GM23338 (cell line): ENCODE data around the gene CHKB. TPM values are rescaled to one million over a fixed set of nuclear protein-coding genes. Genes with fewer than 3 reads are reported as not detected.

Source experiments
- ATAC-seq: fragments of 200-7000 bp; cut with Tn5 transposase; 3 replicates; pipeline ENCODE4 v1.9.1; 2020
- DNase-seq: peaks from one replicate; pipeline ENCODE4 v3.0.0-alpha.2; 2015; ENCODE audit warnings: low spot score
- H2AFZ ChIP-seq: fragments of 200-600 bp; sonication (generic); 2 replicates; pipeline ENCODE4 v1.8.0; 2016; ENCODE audit warnings: antibody characterized with exemption, mild to moderate bottlenecking, moderate library complexity
- H3F3A ChIP-seq: fragments of 200-600 bp; sonication (generic); replicated peaks from 2 replicates; pipeline ENCODE4 v1.8.0; 2017; ENCODE audit warnings: antibody characterized with exemption, mixed run types, low read depth
- H3K27ac ChIP-seq: fragments of 200-600 bp; sonication (generic); 2 replicates; pipeline ENCODE4 v1.6.1; 2016; ENCODE audit warnings: low read depth
- H3K27me3 ChIP-seq: fragments of 200-600 bp; sonication (generic); 2 replicates; pipeline ENCODE4 v1.8.0; 2016; ENCODE audit warnings: mild to moderate bottlenecking, mixed run types, moderate library complexity; ENCODE audit not compliant: insufficient read depth
- H3K36me3 ChIP-seq: fragments of 200-600 bp; sonication (generic); 2 replicates; pipeline ENCODE4 v1.8.0; 2016; ENCODE audit warnings: mild to moderate bottlenecking; ENCODE audit not compliant: insufficient read depth
- H3K4me1 ChIP-seq: fragments of 200-600 bp; sonication (generic); 2 replicates; pipeline ENCODE4 v1.8.0; 2016; ENCODE audit warnings: mild to moderate bottlenecking, moderate library complexity; ENCODE audit not compliant: insufficient read depth
- H3K4me2 ChIP-seq: fragments of 200-600 bp; sonication (generic); 2 replicates; pipeline ENCODE4 v1.7.1; 2017; ENCODE audit warnings: mixed run types
- H3K4me3 ChIP-seq: fragments of 200-600 bp; sonication (generic); 2 replicates; pipeline ENCODE4 v1.6.1; 2016; ENCODE audit warnings: mixed run types
- H3K79me2 ChIP-seq: fragments of 200-600 bp; sonication (generic); replicated peaks from 2 replicates; pipeline ENCODE4 v1.8.0; 2017; ENCODE audit warnings: mild to moderate bottlenecking; ENCODE audit not compliant: insufficient read depth
- H3K9me2 ChIP-seq: fragments of 200-600 bp; sonication (generic); 2 replicates; pipeline ENCODE4 v1.8.0; 2017; ENCODE audit not compliant: insufficient read depth
- H4K20me1 ChIP-seq: fragments of 200-600 bp; sonication (generic); replicated peaks from 2 replicates; pipeline ENCODE4 v1.8.0; 2017; ENCODE audit warnings: mild to moderate bottlenecking; ENCODE audit not compliant: insufficient read depth
- H3K27ac Mint-ChIP-seq: 2 replicates; pipeline ENCODE4 v1.8.0; 2020; ENCODE audit warnings: inconsistent platforms, mild to moderate bottlenecking, moderate library complexity, mixed read lengths
- H3K27me3 Mint-ChIP-seq: 3 replicates; pipeline ENCODE4 v1.8.0; 2022; ENCODE audit warnings: low read depth, mild to moderate bottlenecking, moderate library complexity, mixed read lengths, inconsistent platforms; ENCODE audit not compliant: insufficient read depth, poor library complexity
- H3K36me3 Mint-ChIP-seq: 3 replicates; pipeline ENCODE4 v1.8.0; 2021; ENCODE audit warnings: low read depth, mild to moderate bottlenecking, inconsistent platforms, moderate library complexity, mixed read lengths
- H3K4me1 Mint-ChIP-seq: 3 replicates; pipeline ENCODE4 v1.8.0; 2020; ENCODE audit warnings: mild to moderate bottlenecking, inconsistent platforms, mixed read lengths
- H3K4me3 Mint-ChIP-seq: 3 replicates; pipeline ENCODE4 v1.8.0; 2021; ENCODE audit warnings: moderate library complexity, mild to moderate bottlenecking, inconsistent platforms, mixed read lengths
- H3K9me3 Mint-ChIP-seq: 3 replicates; pipeline ENCODE4 v1.8.0; 2020; ENCODE audit warnings: moderate library complexity, mild to moderate bottlenecking, inconsistent platforms, mixed read lengths
- CREB1 ChIP-seq: fragments of 250-450 bp; sonication (Bioruptor Pico); IDR thresholded peaks from 2 replicates; pipeline ENCODE4 v1.5.0; 2020; ENCODE audit warnings: low read depth, mild to moderate bottlenecking, moderate library complexity
- EZH2 ChIP-seq: fragments of 200-600 bp; sonication (generic); IDR thresholded peaks from one replicate; pipeline ENCODE4 v1.8.0; 2017; ENCODE audit warnings: antibody characterized with exemption, mild to moderate bottlenecking, low read depth; ENCODE audit not compliant: unreplicated experiment
- NANOG ChIP-seq: IDR thresholded peaks from 2 replicates; pipeline ENCODE4 v1.6.1; 2016; ENCODE audit warnings: antibody characterized with exemption, borderline replicate concordance
- STAT1 ChIP-seq: IDR thresholded peaks from one replicate; pipeline ENCODE4 v1.6.1; 2016; ENCODE audit warnings: antibody characterized with exemption; ENCODE audit not compliant: unreplicated experiment
- ZNF114 ChIP-seq: fragments of 250-450 bp; sonication (Bioruptor Pico); IDR thresholded peaks from 2 replicates; pipeline ENCODE4 v1.5.0; 2020; ENCODE audit warnings: mild to moderate bottlenecking, moderate library complexity
- ZNF331 ChIP-seq: fragments of 250-450 bp; sonication (Bioruptor Pico); IDR thresholded peaks from 2 replicates; pipeline ENCODE4 v1.5.0; 2020; ENCODE audit warnings: low read depth, mild to moderate bottlenecking, moderate library complexity
- polyA plus RNA-seq: library from polyadenylated mRNA; unstranded; fragments of >200 nt; fragmentation: Nextera tagmentation; extraction: Ambion mirVana; gene quantifications from 2 replicates; pipeline ENCODE4 v1.2.1, GENCODE V29; 2016
- total RNA-seq: library from RNA; depleted of rRNA; stranded (reverse); fragments of >200 nt; shearing (Covaris generic); gene quantifications from 2 replicates; pipeline ENCODE4 v1.2.3, GENCODE V29; 2014
- TF ChIP-seq, protein P1 (sequence below): fragments of 250-450 bp; sonication (Bioruptor Pico); IDR thresholded peaks from 2 replicates; pipeline ENCODE4 v1.5.0; 2020; ENCODE audit warnings: mild to moderate bottlenecking, moderate library complexity
- TF ChIP-seq, protein P2 (sequence below), 2 experiments: fragments of 200-600 bp in 1 of 2; sonication (generic) in 1 of 2; conservative IDR thresholded peaks; 2 replicates each; pipeline versions ENCODE4 v1.5.1 to v1.6.1; 2016 to 2017; ENCODE audit warnings: antibody characterized with exemption in 2 of 2, low read depth in 2 of 2, mild to moderate bottlenecking in 2 of 2, moderate library complexity in 1 of 2
- TF ChIP-seq, protein P3 (sequence below): IDR thresholded peaks from one replicate; pipeline ENCODE4 v1.6.1; 2018; ENCODE audit warnings: antibody characterized with exemption; ENCODE audit not compliant: unreplicated experiment

CHKB gene
- total and polyA plus RNA-seq, 2 experiments from 2014 or later: 51.2 to 61.6 TPM

DNA sequence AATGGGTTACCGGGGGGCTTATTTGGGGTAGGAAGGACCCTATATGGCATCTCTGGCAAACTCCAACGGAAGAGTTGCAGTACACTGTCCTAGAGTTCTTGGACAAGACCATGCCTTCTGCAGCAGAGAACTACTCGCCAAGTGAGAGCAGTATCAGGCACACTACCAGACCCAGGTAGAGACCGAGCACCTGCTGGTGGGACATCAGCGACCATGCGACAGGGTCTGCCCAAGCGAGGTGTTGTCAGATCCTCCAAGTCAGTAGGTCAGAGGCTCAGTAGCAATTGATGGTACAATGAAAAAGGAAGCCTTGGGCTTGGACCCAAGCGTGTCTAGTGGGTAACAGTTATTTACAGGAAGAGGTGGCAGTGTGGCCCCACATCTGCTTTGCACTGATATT is 3.1 kb upstream of the CHKB start (continued):
- TF ChIP-seq, protein P1, sequence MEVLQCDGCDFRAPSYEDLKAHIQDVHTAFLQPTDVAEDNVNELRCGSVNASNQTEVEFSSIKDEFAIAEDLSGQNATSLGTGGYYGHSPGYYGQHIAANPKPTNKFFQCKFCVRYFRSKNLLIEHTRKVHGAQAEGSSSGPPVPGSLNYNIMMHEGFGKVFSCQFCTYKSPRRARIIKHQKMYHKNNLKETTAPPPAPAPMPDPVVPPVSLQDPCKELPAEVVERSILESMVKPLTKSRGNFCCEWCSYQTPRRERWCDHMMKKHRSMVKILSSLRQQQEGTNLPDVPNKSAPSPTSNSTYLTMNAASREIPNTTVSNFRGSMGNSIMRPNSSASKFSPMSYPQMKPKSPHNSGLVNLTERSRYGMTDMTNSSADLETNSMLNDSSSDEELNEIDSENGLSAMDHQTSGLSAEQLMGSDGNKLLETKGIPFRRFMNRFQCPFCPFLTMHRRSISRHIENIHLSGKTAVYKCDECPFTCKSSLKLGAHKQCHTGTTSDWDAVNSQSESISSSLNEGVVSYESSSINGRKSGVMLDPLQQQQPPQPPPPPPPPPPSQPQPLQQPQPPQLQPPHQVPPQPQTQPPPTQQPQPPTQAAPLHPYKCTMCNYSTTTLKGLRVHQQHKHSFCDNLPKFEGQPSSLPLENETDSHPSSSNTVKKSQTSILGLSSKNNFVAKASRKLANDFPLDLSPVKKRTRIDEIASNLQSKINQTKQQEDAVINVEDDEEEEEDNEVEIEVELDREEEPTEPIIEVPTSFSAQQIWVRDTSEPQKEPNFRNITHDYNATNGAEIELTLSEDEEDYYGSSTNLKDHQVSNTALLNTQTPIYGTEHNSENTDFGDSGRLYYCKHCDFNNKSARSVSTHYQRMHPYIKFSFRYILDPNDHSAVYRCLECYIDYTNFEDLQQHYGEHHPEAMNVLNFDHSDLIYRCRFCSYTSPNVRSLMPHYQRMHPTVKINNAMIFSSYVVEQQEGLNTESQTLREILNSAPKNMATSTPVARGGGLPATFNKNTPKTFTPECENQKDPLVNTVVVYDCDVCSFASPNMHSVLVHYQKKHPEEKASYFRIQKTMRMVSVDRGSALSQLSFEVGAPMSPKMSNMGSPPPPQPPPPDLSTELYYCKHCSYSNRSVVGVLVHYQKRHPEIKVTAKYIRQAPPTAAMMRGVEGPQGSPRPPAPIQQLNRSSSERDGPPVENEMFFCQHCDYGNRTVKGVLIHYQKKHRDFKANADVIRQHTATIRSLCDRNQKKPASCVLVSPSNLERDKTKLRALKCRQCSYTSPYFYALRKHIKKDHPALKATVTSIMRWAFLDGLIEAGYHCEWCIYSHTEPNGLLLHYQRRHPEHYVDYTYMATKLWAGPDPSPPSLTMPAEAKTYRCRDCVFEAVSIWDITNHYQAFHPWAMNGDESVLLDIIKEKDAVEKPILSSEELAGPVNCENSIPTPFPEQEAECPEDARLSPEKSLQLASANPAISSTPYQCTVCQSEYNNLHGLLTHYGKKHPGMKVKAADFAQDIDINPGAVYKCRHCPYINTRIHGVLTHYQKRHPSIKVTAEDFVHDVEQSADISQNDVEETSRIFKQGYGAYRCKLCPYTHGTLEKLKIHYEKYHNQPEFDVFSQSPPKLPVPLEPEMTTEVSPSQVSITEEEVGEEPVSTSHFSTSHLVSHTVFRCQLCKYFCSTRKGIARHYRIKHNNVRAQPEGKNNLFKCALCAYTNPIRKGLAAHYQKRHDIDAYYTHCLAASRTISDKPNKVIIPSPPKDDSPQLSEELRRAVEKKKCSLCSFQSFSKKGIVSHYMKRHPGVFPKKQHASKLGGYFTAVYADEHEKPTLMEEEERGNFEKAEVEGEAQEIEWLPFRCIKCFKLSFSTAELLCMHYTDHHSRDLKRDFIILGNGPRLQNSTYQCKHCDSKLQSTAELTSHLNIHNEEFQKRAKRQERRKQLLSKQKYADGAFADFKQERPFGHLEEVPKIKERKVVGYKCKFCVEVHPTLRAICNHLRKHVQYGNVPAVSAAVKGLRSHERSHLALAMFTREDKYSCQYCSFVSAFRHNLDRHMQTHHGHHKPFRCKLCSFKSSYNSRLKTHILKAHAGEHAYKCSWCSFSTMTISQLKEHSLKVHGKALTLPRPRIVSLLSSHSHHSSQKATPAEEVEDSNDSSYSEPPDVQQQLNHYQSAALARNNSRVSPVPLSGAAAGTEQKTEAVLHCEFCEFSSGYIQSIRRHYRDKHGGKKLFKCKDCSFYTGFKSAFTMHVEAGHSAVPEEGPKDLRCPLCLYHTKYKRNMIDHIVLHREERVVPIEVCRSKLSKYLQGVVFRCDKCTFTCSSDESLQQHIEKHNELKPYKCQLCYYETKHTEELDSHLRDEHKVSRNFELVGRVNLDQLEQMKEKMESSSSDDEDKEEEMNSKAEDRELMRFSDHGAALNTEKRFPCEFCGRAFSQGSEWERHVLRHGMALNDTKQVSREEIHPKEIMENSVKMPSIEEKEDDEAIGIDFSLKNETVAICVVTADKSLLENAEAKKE (CRISPR knock-in tag): no peak
- TF ChIP-seq, protein P2, sequence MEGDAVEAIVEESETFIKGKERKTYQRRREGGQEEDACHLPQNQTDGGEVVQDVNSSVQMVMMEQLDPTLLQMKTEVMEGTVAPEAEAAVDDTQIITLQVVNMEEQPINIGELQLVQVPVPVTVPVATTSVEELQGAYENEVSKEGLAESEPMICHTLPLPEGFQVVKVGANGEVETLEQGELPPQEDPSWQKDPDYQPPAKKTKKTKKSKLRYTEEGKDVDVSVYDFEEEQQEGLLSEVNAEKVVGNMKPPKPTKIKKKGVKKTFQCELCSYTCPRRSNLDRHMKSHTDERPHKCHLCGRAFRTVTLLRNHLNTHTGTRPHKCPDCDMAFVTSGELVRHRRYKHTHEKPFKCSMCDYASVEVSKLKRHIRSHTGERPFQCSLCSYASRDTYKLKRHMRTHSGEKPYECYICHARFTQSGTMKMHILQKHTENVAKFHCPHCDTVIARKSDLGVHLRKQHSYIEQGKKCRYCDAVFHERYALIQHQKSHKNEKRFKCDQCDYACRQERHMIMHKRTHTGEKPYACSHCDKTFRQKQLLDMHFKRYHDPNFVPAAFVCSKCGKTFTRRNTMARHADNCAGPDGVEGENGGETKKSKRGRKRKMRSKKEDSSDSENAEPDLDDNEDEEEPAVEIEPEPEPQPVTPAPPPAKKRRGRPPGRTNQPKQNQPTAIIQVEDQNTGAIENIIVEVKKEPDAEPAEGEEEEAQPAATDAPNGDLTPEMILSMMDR (conservative IDR thresholded peaks at IDR 0.05; ENCODE audit: low read depth in 2 of 2): no peak
- TF ChIP-seq STAT1: no peak

DNA sequence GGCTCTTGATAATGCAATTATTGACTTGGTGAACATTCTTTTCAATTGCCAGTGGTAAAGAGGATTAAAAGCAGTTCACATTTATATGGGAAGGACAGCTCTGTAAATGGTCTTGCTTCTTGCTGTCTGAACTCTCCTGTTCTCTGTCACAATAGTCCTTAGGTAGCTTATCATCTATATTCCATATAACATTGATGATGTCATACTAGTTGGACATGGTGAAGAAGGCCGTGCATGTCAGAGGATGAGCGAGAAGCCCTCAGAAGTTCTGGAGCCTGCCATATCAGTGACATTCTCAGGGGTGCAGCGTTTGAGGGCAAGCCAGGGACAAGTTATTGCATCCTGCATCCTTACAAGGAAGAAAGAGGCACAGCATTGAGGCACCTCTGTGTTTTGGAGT is 2.6 kb upstream of the CHKB start:
- Histone ChIP-seq H3K27me3 (peaks cover 13% of the 10 kb centered on the region; the same call in 1 of the 2 replicates), H3K4me1 (peaks cover 8% of the 10 kb centered on the region), H3K9me2 (no peaks in the 10 kb centered on the region), H2AFZ (no peak overlapping the region), H4K20me1 (0 out of 2 replicates have a peak, but pooled peaks cover 3% of the 10 kb centered on the region), H3K79me2 (no peaks in the 10 kb centered on the region), H3K36me3 (no peaks in the 10 kb centered on the region), H3F3A (peaks cover 15% of the 10 kb centered on the region), H3K4me3 (no peak overlapping the region), H3K4me2 (no peak overlapping the region), H3K27ac (peak overlapping the region; percentile 64; the same call in 1 of the 2 replicates)
- no peaks in the 10 kb centered on the region; the same call in 2 of the 3 replicates for H3K36me3 Mint-ChIP-seq
- no peak overlapping the region; the same call in 2 of the 3 replicates for H3K4me3 Mint-ChIP-seq
- H3K9me3 Mint-ChIP-seq: no peaks in the 10 kb centered on the region
- no peak for DNase-seq
- H3K27ac Mint-ChIP-seq: no peak overlapping the region
- H3K4me1 Mint-ChIP-seq: peaks cover 7% of the 10 kb centered on the region
- ATAC-seq: no peak
- peaks cover 10% of the 10 kb centered on the region for H3K27me3 Mint-ChIP-seq
- TF ChIP-seq EZH2 (no peak), ZNF331 (CRISPR knock-in tag) (no peak), ZNF114 (CRISPR knock-in tag) (no peak), NANOG (no peak), STAT1 (no peak), CREB1 (CRISPR knock-in tag) (no peak)
- TF ChIP-seq, protein P3, sequence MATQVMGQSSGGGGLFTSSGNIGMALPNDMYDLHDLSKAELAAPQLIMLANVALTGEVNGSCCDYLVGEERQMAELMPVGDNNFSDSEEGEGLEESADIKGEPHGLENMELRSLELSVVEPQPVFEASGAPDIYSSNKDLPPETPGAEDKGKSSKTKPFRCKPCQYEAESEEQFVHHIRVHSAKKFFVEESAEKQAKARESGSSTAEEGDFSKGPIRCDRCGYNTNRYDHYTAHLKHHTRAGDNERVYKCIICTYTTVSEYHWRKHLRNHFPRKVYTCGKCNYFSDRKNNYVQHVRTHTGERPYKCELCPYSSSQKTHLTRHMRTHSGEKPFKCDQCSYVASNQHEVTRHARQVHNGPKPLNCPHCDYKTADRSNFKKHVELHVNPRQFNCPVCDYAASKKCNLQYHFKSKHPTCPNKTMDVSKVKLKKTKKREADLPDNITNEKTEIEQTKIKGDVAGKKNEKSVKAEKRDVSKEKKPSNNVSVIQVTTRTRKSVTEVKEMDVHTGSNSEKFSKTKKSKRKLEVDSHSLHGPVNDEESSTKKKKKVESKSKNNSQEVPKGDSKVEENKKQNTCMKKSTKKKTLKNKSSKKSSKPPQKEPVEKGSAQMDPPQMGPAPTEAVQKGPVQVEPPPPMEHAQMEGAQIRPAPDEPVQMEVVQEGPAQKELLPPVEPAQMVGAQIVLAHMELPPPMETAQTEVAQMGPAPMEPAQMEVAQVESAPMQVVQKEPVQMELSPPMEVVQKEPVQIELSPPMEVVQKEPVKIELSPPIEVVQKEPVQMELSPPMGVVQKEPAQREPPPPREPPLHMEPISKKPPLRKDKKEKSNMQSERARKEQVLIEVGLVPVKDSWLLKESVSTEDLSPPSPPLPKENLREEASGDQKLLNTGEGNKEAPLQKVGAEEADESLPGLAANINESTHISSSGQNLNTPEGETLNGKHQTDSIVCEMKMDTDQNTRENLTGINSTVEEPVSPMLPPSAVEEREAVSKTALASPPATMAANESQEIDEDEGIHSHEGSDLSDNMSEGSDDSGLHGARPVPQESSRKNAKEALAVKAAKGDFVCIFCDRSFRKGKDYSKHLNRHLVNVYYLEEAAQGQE: no peak
- TF ChIP-seq, protein P2 (conservative IDR thresholded peaks at IDR 0.05; ENCODE audit: low read depth in 2 of 2): no peak
